Ovary (tissue), 9 donors: ENCODE results near the gene MRPS10. TPM values are rescaled to one million over a fixed set of nuclear protein-coding genes. Genes with fewer than 3 reads are reported as not detected.

Experiments
- DNase-seq, 5 donors: peaks; one replicate each; pipeline ENCODE4 v3.0.0-alpha.2; 2019 to 2020
- H3K27ac ChIP-seq, 2 donors: fragments of 200-600 bp; one replicate each; pipeline versions ENCODE4 v1.5.1 to v1.8.0; 2019 to 2022
- H3K27me3 ChIP-seq: fragments of 200-600 bp; one replicate; pipeline ENCODE4 v1.8.0; 2022
- H3K36me3 ChIP-seq: fragments of 200-600 bp; sonication (generic); one replicate; pipeline ENCODE4 v1.5.1; 2019
- H3K4me1 ChIP-seq: one replicate; pipeline ENCODE4 v1.8.1; 2013; ENCODE audit warnings: mild to moderate bottlenecking, moderate library complexity; ENCODE audit not compliant: insufficient read depth
- H3K4me3 ChIP-seq: fragments of 200-600 bp; sonication (generic); one replicate; pipeline ENCODE4 v1.5.1; 2017
- H3K9me3 ChIP-seq, 2 donors: fragments of 200-600 bp in 1 of 2; sonication (generic) in 1 of 2; one replicate each; pipeline versions ENCODE4 v1.5.1 to v1.8.1; 2013 to 2019; ENCODE audit warnings: mild to moderate bottlenecking in 1 of 2, moderate library complexity in 1 of 2
- EP300 ChIP-seq: sonication (generic); formaldehyde crosslinking; IDR thresholded peaks from one replicate; pipeline ENCODE4 v1.6.1; 2017; ENCODE audit warnings: antibody characterized with exemption
- POLR2A ChIP-seq: fragments of 450-650 bp; IDR thresholded peaks from one replicate; pipeline ENCODE4 v1.6.1; 2017; ENCODE audit warnings: antibody characterized with exemption, mild to moderate bottlenecking, moderate library complexity
- WGBS, 3 donors: extraction: QIAGEN DNeasy Blood & Tissue Kit in 1 of 3; methylation state at CpG; one replicate each; pipeline versions ENCODE4 v1.1.5 to v1.1.7; 2013 to 2017; 5-methylcytosine and 5-hydroxymethylcytosine counted together
- intact Hi-C, 4 donors: fragments of 100-400 bp; cut with DNase I; formaldehyde crosslinking; loops; one replicate each; pipeline versions ENCODE4 v1.11.0 to v1.15.1; 2022 to 2023
- polyA plus RNA-seq, 2 donors: library from polyadenylated mRNA; stranded (reverse); fragments of 200-250 nt in 1 of 2; fragments of 350-450 nt in 1 of 2; fragmentation: Illumina TruSeq in 1 of 2; extraction: RNeasy Lipid Tissue Mini Kit (QIAGEN cat#74804) in 1 of 2; gene quantifications; one replicate each; pipeline ENCODE4 v1.2.3, GENCODE V29; 2013 to 2014
- total RNA-seq, 7 donors: library from RNA; depleted of rRNA in 2 of 7; stranded (reverse); fragments of >200 nt in 2 of 7; fragmentation: NEBNext Ultra II Directional in 3 of 7; extraction: Animal tissue kit (Norgen Biotek cat#: 25700) in 3 of 7; gene quantifications; one replicate each; pipeline versions ENCODE4 v1.1.0 to v1.2.4, GENCODE V29; 2016 to 2023
- TF ChIP-seq, protein P1 (sequence below), 3 donors: fragments of 450-650 bp in 2 of 3; fragments of 200-600 bp in 1 of 3; IDR thresholded peaks; one replicate each; pipeline versions ENCODE4 v1.5.1 to v1.8.0; 2016 to 2022; ENCODE audit warnings: antibody characterized with exemption in 3 of 3, mild to moderate bottlenecking in 1 of 3
- donor health status: DM: no; HTN: no; CAD: no; lungs with moderate emphysema.
- donor health status: DM: no; HTN: no; CAD: no.
- donor health status: Bipolar disorder and iron deficiency.
- donor health status: DM: yes; HTN: yes; CAD: no.
- donor health status: DM: no; HTN: no; CAD: no.
- donor health status: DM: yes; HTN: yes; CAD: no.

The MRPS10 gene
- total and polyA plus RNA-seq, 9 donors, result 14.9 to 37.3 (median 24.6) TPM

DNA sequence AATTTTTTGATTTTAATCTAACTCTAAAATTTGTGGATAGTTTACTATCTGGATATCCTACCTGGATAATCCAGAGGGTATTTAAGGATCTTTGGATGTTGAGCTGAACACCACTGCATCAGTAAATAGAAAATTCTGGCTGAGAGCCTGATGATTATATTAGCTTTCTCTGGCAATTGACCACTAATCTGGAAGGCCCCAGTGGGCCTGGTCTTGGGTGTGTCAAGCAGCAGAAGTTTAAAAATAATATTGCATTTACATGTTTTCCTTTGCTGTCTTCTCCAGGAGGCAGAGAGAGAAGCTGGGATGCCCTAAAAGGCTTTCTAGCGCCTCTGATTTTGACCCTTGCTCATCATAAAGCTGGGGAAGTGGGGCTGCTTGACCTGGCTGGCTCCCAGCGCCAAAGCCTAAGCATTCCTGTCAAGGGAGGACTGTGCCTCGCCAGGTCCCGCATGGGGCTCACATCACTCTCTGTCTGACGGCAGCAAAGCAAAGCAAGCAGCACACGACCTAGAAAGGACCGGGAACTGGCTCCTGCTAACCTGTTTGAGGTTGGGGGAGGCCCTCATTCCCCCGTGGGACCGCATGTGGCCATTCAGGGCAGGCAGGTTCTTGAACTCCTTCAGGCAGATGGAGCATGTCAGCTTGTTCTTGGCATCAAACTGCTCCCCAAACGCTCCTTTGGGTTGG lies 46.6 kb upstream of the MRPS10 start:
- no peak for DNase-seq
- no peak overlapping the region for H3K27ac ChIP-seq
- TF ChIP-seq, protein P1, sequence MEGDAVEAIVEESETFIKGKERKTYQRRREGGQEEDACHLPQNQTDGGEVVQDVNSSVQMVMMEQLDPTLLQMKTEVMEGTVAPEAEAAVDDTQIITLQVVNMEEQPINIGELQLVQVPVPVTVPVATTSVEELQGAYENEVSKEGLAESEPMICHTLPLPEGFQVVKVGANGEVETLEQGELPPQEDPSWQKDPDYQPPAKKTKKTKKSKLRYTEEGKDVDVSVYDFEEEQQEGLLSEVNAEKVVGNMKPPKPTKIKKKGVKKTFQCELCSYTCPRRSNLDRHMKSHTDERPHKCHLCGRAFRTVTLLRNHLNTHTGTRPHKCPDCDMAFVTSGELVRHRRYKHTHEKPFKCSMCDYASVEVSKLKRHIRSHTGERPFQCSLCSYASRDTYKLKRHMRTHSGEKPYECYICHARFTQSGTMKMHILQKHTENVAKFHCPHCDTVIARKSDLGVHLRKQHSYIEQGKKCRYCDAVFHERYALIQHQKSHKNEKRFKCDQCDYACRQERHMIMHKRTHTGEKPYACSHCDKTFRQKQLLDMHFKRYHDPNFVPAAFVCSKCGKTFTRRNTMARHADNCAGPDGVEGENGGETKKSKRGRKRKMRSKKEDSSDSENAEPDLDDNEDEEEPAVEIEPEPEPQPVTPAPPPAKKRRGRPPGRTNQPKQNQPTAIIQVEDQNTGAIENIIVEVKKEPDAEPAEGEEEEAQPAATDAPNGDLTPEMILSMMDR (IDR thresholded peaks at IDR 0.05), result no peak
- TF ChIP-seq POLR2A (no peak), EP300 (no peak)
- H3K36me3 ChIP-seq, result no peaks in the 10 kb centered on the region
- WGBS, 3 donors, result 38 to 54% (median 46%) methylated on average over 10 of the region's 10 CpGs
- peaks cover 9% of the 10 kb centered on the region for H3K4me1 ChIP-seq
- H3K9me3 ChIP-seq, result no peaks in the 10 kb centered on the region
- no peak overlapping the region for H3K4me3 ChIP-seq
- H3K27me3 ChIP-seq, result no peaks in the 10 kb centered on the region
- intact Hi-C loops, result loop anchor here in 2 of 4 donors (5.0 to 10.0 kb wide), 2 partner anchors 188 to 270 kb away; partner anchors contain the start of gene TRERF1 (in 1 of the 2)

- Histone ChIP-seq H3K27ac (no peak overlapping the region), H3K9me3 (no peaks in the 10 kb centered on the region), H3K36me3 (no peaks in the 10 kb centered on the region), H3K4me3 (no peak overlapping the region), H3K4me1 (peaks cover 9% of the 10 kb centered on the region), H3K27me3 (no peaks in the 10 kb centered on the region)
- 83 to 86% (median 85%) methylated on average over 24 of the region's 24 CpGs for WGBS, 3 donors
- TF ChIP-seq EP300 (no peak), POLR2A (no peak)
- TF ChIP-seq, protein P1 (IDR thresholded peaks at IDR 0.05), result no peak
- no peak for DNase-seq
- intact Hi-C loops, result loop anchor here in 2 of 4 donors (5.0 to 10.0 kb wide), 2 partner anchors 189 to 272 kb away; partner anchors contain the start of gene TRERF1 (in 1 of the 2)
Measured at GRCh38 chr6:42263165-42263728, 45.6 kb upstream of the MRPS10 start.

- peak in 3 of 5 donors; percentile 41 to 67 (median 46) for DNase-seq
Measured at GRCh38 chr6:42260972-42261371, 43.3 kb upstream of the MRPS10 start.

DNA sequence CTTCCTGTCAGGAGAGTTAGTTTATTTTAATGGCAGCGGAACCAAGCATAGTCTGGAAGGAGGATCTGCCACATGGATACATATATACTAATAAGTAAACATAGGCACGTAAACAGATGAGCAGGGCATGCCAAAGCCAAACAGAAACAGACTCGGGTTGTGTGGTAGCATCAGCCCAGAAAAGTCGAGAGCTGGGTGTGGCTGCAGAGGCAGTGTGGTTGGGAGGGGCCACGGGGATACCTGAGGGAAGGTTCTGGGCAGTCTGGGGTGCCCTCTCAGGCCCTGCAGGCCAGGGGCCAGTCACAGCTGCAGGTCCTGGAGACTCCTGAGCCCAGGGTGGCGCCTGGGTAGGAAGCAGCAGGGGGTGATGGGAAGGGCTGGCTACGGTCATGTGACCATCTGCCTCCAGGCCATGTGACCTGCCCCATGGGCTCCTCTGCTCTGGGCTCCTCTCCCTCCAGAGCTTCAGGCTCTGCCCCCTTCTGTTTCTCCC lies 42.8 kb upstream of the MRPS10 start:
- Histone ChIP-seq H3K27me3 (no peaks in the 10 kb centered on the region), H3K27ac (no peak overlapping the region), H3K4me3 (no peak overlapping the region), H3K4me1 (peaks cover 9% of the 10 kb centered on the region), H3K36me3 (no peaks in the 10 kb centered on the region), H3K9me3 (no peaks in the 10 kb centered on the region)
- intact Hi-C loops, result loop anchor here in 2 of 4 donors (5.0 to 10.0 kb wide), 2 partner anchors 192 to 274 kb away; partner anchors contain the start of gene TRERF1 (in 1 of the 2)
- DNase-seq, result no peak
- TF ChIP-seq, protein P1 (IDR thresholded peaks at IDR 0.05), result no peak
- TF ChIP-seq EP300 (no peak), POLR2A (no peak)
- WGBS, 3 donors, result 60 to 70% (median 63%) methylated on average over 7 of the region's 7 CpGs

More at GRCh38 chr6:42260972-42261371, 43.3 kb upstream of the MRPS10 start:
- Histone ChIP-seq H3K4me3 (no peak overlapping the region), H3K27ac (no peak overlapping the region), H3K27me3 (no peaks in the 10 kb centered on the region), H3K36me3 (no peaks in the 10 kb centered on the region), H3K4me1 (peaks cover 9% of the 10 kb centered on the region), H3K9me3 (no peaks in the 10 kb centered on the region)
- TF ChIP-seq POLR2A (no peak), EP300 (no peak)
- TF ChIP-seq, protein P1 (IDR thresholded peaks at IDR 0.05), result no peak
- intact Hi-C loops, result loop anchor here in 2 of 4 donors (5.0 to 10.0 kb wide), 2 partner anchors 191 to 274 kb away; partner anchors contain the start of gene TRERF1 (in 1 of the 2)
- 60 to 66% (median 61%) methylated on average over 11 of the region's 11 CpGs for WGBS, 3 donors
